D721Med (cell line): ENCODE measurements around the gene MDN1.
"Not testable (repeated sequence)": the region's sequence is repeated elsewhere in the genome, so short reads cannot be mapped to it uniquely, and the experiment has no call there.

Experiments used
- DNase-seq: peaks from one replicate; pipeline ENCODE4 v3.0.0; 2011; ENCODE audit warnings: low spot score; ENCODE audit not compliant: insufficient read length
- FAIRE-seq: peaks from 2 replicates; lab custom pipeline; 2011; peaks lifted over from hg19 to GRCh38; lab: Jason Lieb, UNC
- TF ChIP-seq, protein P1 (sequence below): IDR thresholded peaks from 2 replicates; pipeline ENCODE4 v1.5.1; 2012; ENCODE audit warnings: mild to moderate bottlenecking, control low read depth; ENCODE audit not compliant: insufficient read depth; ENCODE audit errors: missing control alignments

MDN1 gene

DNA sequence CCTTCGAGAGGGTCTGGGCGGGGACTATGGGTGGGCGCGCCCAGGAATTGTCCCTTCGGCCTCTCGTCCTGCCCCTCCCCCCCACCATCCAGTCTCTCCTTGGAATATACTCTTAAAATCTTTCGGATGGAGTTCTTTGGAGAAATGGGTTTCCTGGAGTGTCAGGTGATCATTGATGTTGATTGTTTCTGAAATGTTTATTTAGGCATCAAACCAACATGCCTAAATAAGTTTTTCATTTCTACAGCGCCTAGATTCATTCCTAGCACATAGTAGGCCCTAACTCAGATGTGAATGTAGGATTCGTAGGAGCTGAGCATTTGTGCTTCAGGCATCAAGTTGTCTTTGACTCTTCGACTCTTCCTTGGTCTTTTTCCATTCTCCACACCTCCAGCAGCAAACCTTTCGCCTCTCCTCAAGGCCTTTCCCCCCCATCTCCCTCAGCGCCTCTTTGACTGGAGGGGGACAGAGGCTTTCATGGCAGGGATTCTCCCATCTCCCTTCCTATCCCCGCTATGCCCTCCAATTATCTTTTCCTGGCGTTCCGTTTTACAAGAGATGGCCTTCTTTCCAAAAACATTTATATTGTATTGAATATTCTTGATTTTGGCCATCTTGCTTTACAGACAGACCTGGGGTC lies 10.7 kb upstream of the MDN1 start:
- TF ChIP-seq, protein P1, sequence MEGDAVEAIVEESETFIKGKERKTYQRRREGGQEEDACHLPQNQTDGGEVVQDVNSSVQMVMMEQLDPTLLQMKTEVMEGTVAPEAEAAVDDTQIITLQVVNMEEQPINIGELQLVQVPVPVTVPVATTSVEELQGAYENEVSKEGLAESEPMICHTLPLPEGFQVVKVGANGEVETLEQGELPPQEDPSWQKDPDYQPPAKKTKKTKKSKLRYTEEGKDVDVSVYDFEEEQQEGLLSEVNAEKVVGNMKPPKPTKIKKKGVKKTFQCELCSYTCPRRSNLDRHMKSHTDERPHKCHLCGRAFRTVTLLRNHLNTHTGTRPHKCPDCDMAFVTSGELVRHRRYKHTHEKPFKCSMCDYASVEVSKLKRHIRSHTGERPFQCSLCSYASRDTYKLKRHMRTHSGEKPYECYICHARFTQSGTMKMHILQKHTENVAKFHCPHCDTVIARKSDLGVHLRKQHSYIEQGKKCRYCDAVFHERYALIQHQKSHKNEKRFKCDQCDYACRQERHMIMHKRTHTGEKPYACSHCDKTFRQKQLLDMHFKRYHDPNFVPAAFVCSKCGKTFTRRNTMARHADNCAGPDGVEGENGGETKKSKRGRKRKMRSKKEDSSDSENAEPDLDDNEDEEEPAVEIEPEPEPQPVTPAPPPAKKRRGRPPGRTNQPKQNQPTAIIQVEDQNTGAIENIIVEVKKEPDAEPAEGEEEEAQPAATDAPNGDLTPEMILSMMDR: no peak
- FAIRE-seq: no peak
- no peak for DNase-seq

DNA sequence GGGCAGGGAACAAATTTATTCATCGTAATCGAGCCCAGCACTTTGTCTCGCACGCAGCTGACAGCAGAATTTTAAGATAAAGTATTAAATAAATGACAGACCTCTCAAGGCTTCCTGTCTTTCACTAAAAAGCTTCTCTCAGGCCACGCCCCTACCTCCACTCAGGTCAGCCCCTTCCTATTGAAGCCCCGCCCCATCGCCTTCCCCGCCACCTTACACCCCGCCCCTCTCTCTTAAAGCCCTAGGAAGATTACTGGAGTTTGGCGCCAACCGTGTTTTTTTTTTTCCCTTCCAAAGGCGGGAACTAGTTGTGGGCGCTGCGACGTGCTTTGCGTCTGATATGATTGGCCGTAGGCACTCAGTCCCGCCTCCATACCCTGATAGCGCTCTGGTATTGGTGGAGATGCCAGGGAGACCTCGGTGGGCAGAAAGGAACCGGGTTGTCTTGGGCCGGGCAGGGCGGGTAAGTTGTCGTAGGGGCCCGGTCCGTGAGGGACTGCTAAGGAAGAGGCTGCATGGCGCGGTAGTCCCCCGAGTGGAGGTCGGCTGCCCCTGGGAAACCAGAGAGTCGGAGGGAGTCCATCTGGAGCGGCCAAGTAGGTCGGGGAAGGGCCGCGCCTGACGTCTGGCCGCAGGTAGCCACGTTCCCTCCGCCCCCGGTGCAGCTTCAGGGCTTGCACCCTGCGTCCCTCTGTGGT lies 10.0 kb upstream of the MDN1 start, which contains the start of gene CASP8AP2:
CASP8AP2 (plus strand) TSS at position 409 of the 698 bp plus-strand sequence.
- FAIRE-seq (peak; percentile 16), DNase-seq (peak; percentile 88)
- TF ChIP-seq, protein P1: no peak

DNA sequence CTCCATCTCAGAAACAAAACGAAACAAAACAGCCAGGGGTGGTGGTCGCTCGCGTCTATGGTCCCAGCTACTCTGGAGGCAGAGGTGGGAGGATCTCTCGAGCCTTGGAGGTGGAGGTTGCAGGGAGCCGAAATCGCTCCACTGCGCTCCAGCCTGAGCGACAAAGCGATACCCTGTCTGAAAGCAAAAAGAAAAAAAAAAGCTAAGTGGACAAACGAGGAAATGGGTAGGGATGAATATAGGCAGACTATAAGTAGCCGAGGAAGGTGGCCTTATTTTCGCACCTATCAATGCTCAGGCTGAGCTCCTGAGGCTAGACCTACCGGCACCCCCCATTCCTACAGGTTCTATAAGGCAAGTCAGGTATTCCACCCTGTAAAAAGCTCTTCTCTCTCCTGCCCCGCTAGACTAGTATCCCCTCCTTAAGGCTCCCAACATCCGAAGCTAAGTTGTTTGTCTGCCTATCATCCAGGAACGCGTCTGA lies 9.4 kb upstream of the MDN1 start:
- TF ChIP-seq, protein P1: no peak
- FAIRE-seq: no peak
- DNase-seq: no peak

DNA sequence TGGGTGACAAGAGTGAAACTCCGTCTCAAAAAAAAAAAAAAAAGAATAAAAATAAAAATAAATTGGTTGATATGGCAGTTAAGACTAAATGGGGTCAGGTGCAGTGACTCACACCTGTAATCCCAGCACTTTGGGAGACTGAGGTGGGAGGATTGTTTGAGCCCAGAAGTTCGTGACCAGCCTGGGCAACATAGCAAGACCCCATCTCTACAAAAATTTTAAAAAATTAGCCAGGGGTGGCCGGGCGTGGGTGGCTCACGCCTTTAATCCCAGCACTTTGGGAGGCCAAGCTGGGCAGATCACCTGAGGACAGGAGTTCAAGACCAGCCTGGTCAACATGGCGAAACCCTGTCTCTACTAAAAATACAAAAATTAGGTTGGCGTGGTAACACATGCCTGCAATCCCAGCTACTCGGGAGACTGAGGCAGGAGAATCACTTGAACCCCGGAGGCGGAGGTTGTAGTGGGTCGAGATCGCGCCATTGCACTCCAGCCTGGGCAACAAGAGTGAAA lies 8.9 kb upstream of the MDN1 start:
- FAIRE-seq, DNase-seq: not testable (repeated sequence)

DNA sequence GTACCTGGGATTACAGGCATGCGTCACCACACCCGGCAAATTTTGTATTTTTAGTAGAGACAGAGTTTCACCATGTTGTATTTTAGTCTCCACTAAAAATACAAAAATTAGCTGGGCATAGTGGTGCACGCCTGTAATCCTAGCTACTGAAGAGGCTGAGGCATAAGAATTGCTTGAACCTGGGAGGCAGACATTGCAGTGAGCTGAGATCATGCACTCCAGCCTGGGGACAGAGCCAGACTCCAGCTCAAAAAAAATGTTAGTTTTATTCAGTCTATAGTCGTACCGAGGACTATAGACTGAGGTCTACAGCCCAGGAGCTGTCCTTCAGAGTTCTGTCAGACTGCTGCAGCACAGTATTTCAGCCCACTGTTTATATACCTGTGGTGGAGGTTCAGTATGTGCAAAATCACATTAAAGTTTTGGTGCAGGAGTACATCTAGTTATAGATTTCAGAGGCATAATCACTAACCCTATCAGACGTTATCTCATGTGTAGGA lies 6.5 kb upstream of the MDN1 start:
- no peak for FAIRE-seq

DNA sequence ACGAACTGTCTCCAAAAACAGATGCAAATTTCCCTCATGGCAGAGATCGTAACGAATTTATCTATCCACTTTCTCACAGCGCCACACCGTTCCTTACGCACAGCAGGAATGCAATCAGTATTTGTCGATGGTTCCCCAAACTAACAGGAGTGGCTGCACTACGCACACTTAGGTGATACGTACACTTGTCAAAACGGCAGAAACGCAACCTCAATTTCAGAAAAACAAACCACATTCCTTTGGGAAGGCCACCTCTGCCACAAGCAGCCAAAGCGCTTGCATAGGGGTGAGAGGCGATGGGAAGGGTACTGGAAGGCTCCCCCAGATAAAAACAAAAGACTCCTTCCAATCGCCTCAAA lies 638 bp downstream of the MDN1 start:
- TF ChIP-seq, protein P1: no peak
- DNase-seq (no peak), FAIRE-seq (no peak)

More for the DNA sequence above, 6.5 kb upstream of the MDN1 start:
- DNase-seq: no peak
- TF ChIP-seq, protein P1: no peak

DNA sequence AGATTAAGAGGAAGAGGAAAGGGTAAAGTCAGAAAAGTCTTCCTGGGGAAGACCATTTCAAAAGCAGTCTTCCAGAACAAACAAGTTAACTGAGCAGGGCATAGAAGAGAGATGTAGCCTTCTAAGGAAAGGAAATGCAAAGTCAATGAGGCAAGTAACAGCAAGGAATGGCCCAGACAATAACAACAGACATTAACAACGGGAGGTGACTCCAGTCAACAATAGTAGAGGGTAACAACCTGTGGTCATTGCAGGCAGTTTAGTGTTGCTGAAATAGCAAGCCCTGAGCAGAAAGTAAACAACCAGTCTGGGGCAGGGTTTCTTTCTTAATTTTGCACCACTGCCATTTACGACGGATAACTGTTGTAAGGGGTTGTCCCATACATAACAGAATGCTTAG lies 2.1 kb downstream of the MDN1 start:
- FAIRE-seq: no peak
- TF ChIP-seq, protein P1: no peak
- no peak for DNase-seq

DNA sequence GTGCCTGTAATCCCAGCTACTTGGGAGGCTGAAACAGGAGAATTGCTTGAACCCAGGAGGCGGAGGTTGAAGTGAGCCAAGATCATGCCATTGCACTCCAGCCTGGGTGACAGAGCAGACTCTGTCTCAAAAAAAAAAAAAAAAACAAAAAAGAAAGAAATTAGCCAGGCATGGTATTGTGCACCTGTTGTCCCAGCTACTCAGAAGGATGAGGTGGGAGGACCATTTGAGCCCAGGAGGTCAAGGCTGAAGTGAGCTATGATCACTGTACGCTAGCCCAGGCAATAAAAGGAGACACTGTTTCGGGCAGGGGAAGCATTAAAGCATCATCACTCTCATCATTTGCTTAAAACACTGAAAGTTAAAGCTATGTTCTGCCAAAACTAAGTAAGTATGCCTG lies 6.2 kb downstream of the MDN1 start:
- FAIRE-seq, DNase-seq: not testable (repeated sequence)
